ENCODE results near the gene CARMIL1. TPM values are rescaled to one million over a fixed set of nuclear protein-coding genes. Genes with fewer than 3 reads are reported as not detected.

Gene CARMIL1
- total and polyA plus RNA-seq, 7 experiments from 2014 or later = 2.2 to 12.8 (median 9.3) TPM

GRCh38 chr6:25332655-25333071 is 53.5 kb downstream of the CARMIL1 start:
- Mint-ChIP-seq H3K4me3 (no peak overlapping the region), H3K4me1 (peaks cover 0 to 71% (median 50%) of the 10 kb centered on the region in 7 donors), H3K27ac (no peak overlapping the region), H3K27me3 (peaks cover 0 to 8% (median 0%) of the 10 kb centered on the region in 5 donors), H3K9me3 (no peaks in the 10 kb centered on the region), H3K36me3 (no peaks in the 10 kb centered on the region)
- ATAC-seq (no peak), DNase-seq (no peak)
- no peaks in the 10 kb centered on the region for H3K36me3 ChIP-seq (ENCODE audit: control insufficient read depth in 2 of 3, insufficient read depth in 3 of 3, low read length in 3 of 3)
- ChIA-PET CTCF (no interaction called here), POLR2A (no interaction called here)
- H3K4me1 ChIP-seq (ENCODE audit: control insufficient read depth in 2 of 2, insufficient read depth in 2 of 2, low read length in 2 of 2) = peaks cover 0 to 9% of the 10 kb centered on the region in 2 donors
- H3K9me3 ChIP-seq (ENCODE audit: control insufficient read depth in 2 of 3, low read length in 3 of 3) = no peaks in the 10 kb centered on the region
- intact Hi-C loops (cut with micrococcal nuclease) = no loop called here
- no peak overlapping the region for H3K4me3 ChIP-seq (ENCODE audit: low read length)
- no peak overlapping the region for H3K27ac ChIP-seq (ENCODE audit: low read depth, low read length)
- H3K27me3 ChIP-seq (ENCODE audit: control insufficient read depth in 2 of 2, insufficient read depth in 2 of 2, low read length in 2 of 2) = no peaks in the 10 kb centered on the region

- no peak overlapping the region for H3K27ac ChIP-seq (ENCODE audit: low read depth, low read length)
- H3K27me3 ChIP-seq (ENCODE audit: control insufficient read depth in 2 of 2, insufficient read depth in 2 of 2, low read length in 2 of 2) = no peaks in the 10 kb centered on the region
- H3K9me3 ChIP-seq (ENCODE audit: control insufficient read depth in 2 of 3, low read length in 3 of 3) = no peaks in the 10 kb centered on the region
- DNase-seq = no peak
- no peaks in the 10 kb centered on the region for H3K36me3 ChIP-seq (ENCODE audit: control insufficient read depth in 2 of 3, insufficient read depth in 3 of 3, low read length in 3 of 3)
- H3K4me3 ChIP-seq (ENCODE audit: low read length) = no peak overlapping the region
- H3K4me1 ChIP-seq (ENCODE audit: control insufficient read depth in 2 of 2, insufficient read depth in 2 of 2, low read length in 2 of 2) = peaks cover 0 to 9% of the 10 kb centered on the region in 2 donors
- H3K27me3 Mint-ChIP-seq = peaks cover 0 to 8% (median 0%) of the 10 kb centered on the region in 5 donors
- ChIA-PET CTCF (no interaction called here), POLR2A (no interaction called here)
- no peaks in the 10 kb centered on the region for H3K9me3 Mint-ChIP-seq
- peaks cover 0 to 71% (median 50%) of the 10 kb centered on the region in 7 donors for H3K4me1 Mint-ChIP-seq
- no peak for ATAC-seq
- H3K27ac Mint-ChIP-seq = no peak overlapping the region
- H3K36me3 Mint-ChIP-seq = no peaks in the 10 kb centered on the region
- no peak overlapping the region for H3K4me3 Mint-ChIP-seq
- intact Hi-C loops (cut with micrococcal nuclease) = no loop called here
Measured at GRCh38 chr6:25333471-25333870, 54.3 kb downstream of the CARMIL1 start.

GRCh38 chr6:25334793-25335192 is 55.6 kb downstream of the CARMIL1 start:
- no peak overlapping the region for H3K4me3 Mint-ChIP-seq
- POLR2A ChIA-PET = no interaction called here
- peaks cover 0 to 75% (median 50%) of the 10 kb centered on the region in 7 donors for H3K4me1 Mint-ChIP-seq
- H3K36me3 Mint-ChIP-seq = no peaks in the 10 kb centered on the region
- H3K9me3 Mint-ChIP-seq = no peaks in the 10 kb centered on the region
- CTCF ChIA-PET = interaction anchor here (1.1 kb wide), 1 partner anchor 14 kb away, joined by 4 read pairs; no protein-coding TSS in a partner anchor
- no peaks in the 10 kb centered on the region for H3K36me3 ChIP-seq (ENCODE audit: control insufficient read depth in 2 of 3, insufficient read depth in 3 of 3, low read length in 3 of 3)
- intact Hi-C loops (cut with micrococcal nuclease) = loop anchor here in 1 of 2 donors (5.0 kb wide), 1 partner anchor 223 kb away; no protein-coding TSS in a partner anchor
- DNase-seq (no peak), ATAC-seq (no peak)
- no peak overlapping the region for H3K4me3 ChIP-seq (ENCODE audit: low read length)
- no peak overlapping the region for H3K27ac Mint-ChIP-seq
- no peaks in the 10 kb centered on the region for H3K27me3 ChIP-seq (ENCODE audit: control insufficient read depth in 2 of 2, insufficient read depth in 2 of 2, low read length in 2 of 2)
- H3K27ac ChIP-seq (ENCODE audit: low read depth, low read length) = no peak overlapping the region
- peaks cover 0 to 9% of the 10 kb centered on the region in 2 donors for H3K4me1 ChIP-seq (ENCODE audit: control insufficient read depth in 2 of 2, insufficient read depth in 2 of 2, low read length in 2 of 2)
- H3K9me3 ChIP-seq (ENCODE audit: control insufficient read depth in 2 of 3, low read length in 3 of 3) = no peaks in the 10 kb centered on the region
- H3K27me3 Mint-ChIP-seq = peaks cover 0 to 7% (median 0%) of the 10 kb centered on the region in 5 donors

GRCh38 chr6:25336996-25337395 is 57.8 kb downstream of the CARMIL1 start:
- no peak overlapping the region for H3K27ac Mint-ChIP-seq
- H3K4me1 Mint-ChIP-seq = peaks cover 0 to 74% (median 50%) of the 10 kb centered on the region in 7 donors
- Histone ChIP-seq H3K36me3 (ENCODE audit: control insufficient read depth in 2 of 3, insufficient read depth in 3 of 3, low read length in 3 of 3) (no peaks in the 10 kb centered on the region), H3K27me3 (ENCODE audit: control insufficient read depth in 2 of 2, insufficient read depth in 2 of 2, low read length in 2 of 2) (no peaks in the 10 kb centered on the region), H3K4me1 (ENCODE audit: control insufficient read depth in 2 of 2, insufficient read depth in 2 of 2, low read length in 2 of 2) (no peaks in the 10 kb centered on the region), H3K9me3 (ENCODE audit: control insufficient read depth in 2 of 3, low read length in 3 of 3) (no peaks in the 10 kb centered on the region), H3K4me3 (ENCODE audit: low read length) (no peak overlapping the region), H3K27ac (ENCODE audit: low read depth, low read length) (no peak overlapping the region)
- no peaks in the 10 kb centered on the region for H3K36me3 Mint-ChIP-seq
- intact Hi-C loops (cut with micrococcal nuclease) = loop anchor here in 1 of 2 donors (2.0 to 5.0 kb wide), 2 partner anchors 16 to 220 kb away; no protein-coding TSS in a partner anchor
- H3K4me3 Mint-ChIP-seq = no peak overlapping the region
- no peak for ATAC-seq
- H3K9me3 Mint-ChIP-seq = no peaks in the 10 kb centered on the region
- peaks cover 0 to 1% (median 0%) of the 10 kb centered on the region in 5 donors for H3K27me3 Mint-ChIP-seq
- CTCF ChIA-PET = interaction anchor here (1.4 kb wide), 1 partner anchor 153 kb away, joined by 3 read pairs; no protein-coding TSS in a partner anchor
- POLR2A ChIA-PET = interaction anchor here (0.7 kb wide), 1 partner anchor 136 kb away, joined by 3 read pairs; no protein-coding TSS in a partner anchor
- DNase-seq = no peak

GRCh38 chr6:25337431-25337830 is 58.3 kb downstream of the CARMIL1 start:
- H3K9me3 ChIP-seq (ENCODE audit: control insufficient read depth in 2 of 3, low read length in 3 of 3) = no peaks in the 10 kb centered on the region
- ChIA-PET POLR2A (no interaction called here), CTCF (interaction anchor here (1.4 kb wide), 1 partner anchor 153 kb away, joined by 3 read pairs; no protein-coding TSS in a partner anchor)

GRCh38 chr6:25340431-25341202 is 61.4 kb downstream of the CARMIL1 start:
- ATAC-seq (no peak), DNase-seq (no peak)
- peaks cover 0 to 1% (median 0%) of the 10 kb centered on the region in 5 donors for H3K27me3 Mint-ChIP-seq
- CTCF ChIA-PET = interaction anchor here (0.6 to 3.5 kb wide), 3 partner anchors 33 to 150 kb away, joined by 3 to 21 read pairs (median 5); no protein-coding TSS in a partner anchor
- H3K36me3 Mint-ChIP-seq = no peaks in the 10 kb centered on the region
- no peaks in the 10 kb centered on the region for H3K9me3 Mint-ChIP-seq
- Histone ChIP-seq H3K4me1 (ENCODE audit: control insufficient read depth in 2 of 2, insufficient read depth in 2 of 2, low read length in 2 of 2) (no peaks in the 10 kb centered on the region), H3K4me3 (ENCODE audit: low read length) (no peak overlapping the region), H3K36me3 (ENCODE audit: control insufficient read depth in 2 of 3, insufficient read depth in 3 of 3, low read length in 3 of 3) (no peaks in the 10 kb centered on the region), H3K27me3 (ENCODE audit: control insufficient read depth in 2 of 2, insufficient read depth in 2 of 2, low read length in 2 of 2) (no peaks in the 10 kb centered on the region), H3K27ac (ENCODE audit: low read depth, low read length) (no peak overlapping the region), H3K9me3 (ENCODE audit: control insufficient read depth in 2 of 3, low read length in 3 of 3) (no peaks in the 10 kb centered on the region)
- intact Hi-C loops (cut with micrococcal nuclease) = no loop called here
- H3K4me1 Mint-ChIP-seq = peaks cover 0 to 46% (median 36%) of the 10 kb centered on the region in 7 donors
- peak overlapping the region in 1 of 10 donors; percentile 9 for H3K4me3 Mint-ChIP-seq
- peak overlapping the region in 2 of 9 donors; percentile 4 to 26 for H3K27ac Mint-ChIP-seq
- POLR2A ChIA-PET = interaction anchor here (0.8 to 1.4 kb wide), 2 partner anchors 57 to 64 kb away, joined by 3 to 5 read pairs; no protein-coding TSS in a partner anchor

More at GRCh38 chr6:25337431-25337830, 58.3 kb downstream of the CARMIL1 start:
- intact Hi-C loops (cut with micrococcal nuclease) = loop anchor here in 1 of 2 donors (2.0 to 5.0 kb wide), 2 partner anchors 15 to 220 kb away; no protein-coding TSS in a partner anchor
- Histone ChIP-seq H3K36me3 (ENCODE audit: control insufficient read depth in 2 of 3, insufficient read depth in 3 of 3, low read length in 3 of 3) (no peaks in the 10 kb centered on the region), H3K27me3 (ENCODE audit: control insufficient read depth in 2 of 2, insufficient read depth in 2 of 2, low read length in 2 of 2) (no peaks in the 10 kb centered on the region), H3K27ac (ENCODE audit: low read depth, low read length) (no peak overlapping the region), H3K4me3 (ENCODE audit: low read length) (no peak overlapping the region), H3K4me1 (ENCODE audit: control insufficient read depth in 2 of 2, insufficient read depth in 2 of 2, low read length in 2 of 2) (no peaks in the 10 kb centered on the region)
- Mint-ChIP-seq H3K27ac (no peak overlapping the region), H3K9me3 (no peaks in the 10 kb centered on the region), H3K36me3 (no peaks in the 10 kb centered on the region), H3K4me3 (no peak overlapping the region), H3K4me1 (peaks cover 0 to 73% (median 49%) of the 10 kb centered on the region in 7 donors), H3K27me3 (peaks cover 0 to 1% (median 0%) of the 10 kb centered on the region in 5 donors)
- ATAC-seq (no peak), DNase-seq (no peak)

All from naive thymus-derived CD4-positive, alpha-beta T cell (primary cell).